K562 (cell line): ENCODE results near the gene C19orf18. TPM values are rescaled to one million over a fixed set of nuclear protein-coding genes. Genes with fewer than 3 reads are reported as not detected.
"Not testable (repeated sequence)": the region's sequence is repeated elsewhere in the genome, so short reads cannot be mapped to it uniquely, and the experiment has no call there.

Experiments used
- ATAC-seq: fragments of 200-7000 bp; cut with Tn5 transposase; 3 replicates; pipeline ENCODE4 v1.9.1; 2020; ENCODE audit warnings: moderate library complexity
- BruUV-seq: library from RNA; stranded (reverse); fragments of 400-500 nt; replicated peaks from 2 replicates; lab custom pipeline; 2021; lab: Mats Ljungman, UMichigan
- CTCF ChIA-PET: fragments of 300-600 bp; formaldehyde crosslinking; extraction: SDS; loops from one replicate; lab custom pipeline; 2021; ENCODE audit warnings: low intra/inter-chr PET ratio; lab: Yijun Ruan, JAX
- POLR2A ChIA-PET: fragments of 300-600, 350-650 bp; sonication (Branson Sonifier 250); formaldehyde crosslinking; extraction: SDS; loops from one replicate; lab custom pipeline; 2021; ENCODE audit warnings: antibody characterized with exemption, inconsistent platforms; lab: Yijun Ruan, JAX
- DNase-seq, 4 experiments: peaks; one replicate each; pipeline versions ENCODE4 v3.0.0 to v3.0.0-alpha.2; 2011 to 2018; ENCODE audit warnings: low spot score in 3 of 4, mixed read lengths in 3 of 4; ENCODE audit errors: extremely low read depth in 1 of 4
- FAIRE-seq: peaks from 2 replicates; lab custom pipeline; 2011; peaks lifted over from hg19 to GRCh38; lab: Jason Lieb, UNC
- H2AFZ ChIP-seq: 2 replicates; pipeline ENCODE4 v1.6.0; 2011; ENCODE audit warnings: low read depth, low read length, control low read depth, inconsistent platforms
- H3K27ac ChIP-seq: fragments of 200-600 bp; 3 replicates; pipeline ENCODE4 v1.8.0; 2011; ENCODE audit warnings: low read depth, mild to moderate bottlenecking, control low read depth, inconsistent platforms, low read length, moderate library complexity, mixed read lengths; ENCODE audit errors: extremely low read depth
- H3K27me3 ChIP-seq, 2 experiments: fragments of 300-600 bp in 1 of 2; 2 replicates in 1 of 2; 3 replicates in 1 of 2; pipeline versions ENCODE4 v1.6.0 to v1.8.0; 2011; ENCODE audit warnings: inconsistent platforms in 2 of 2, low read length in 2 of 2, mild to moderate bottlenecking in 1 of 2, mixed read lengths in 1 of 2, moderate library complexity in 1 of 2; ENCODE audit not compliant: control insufficient read depth in 2 of 2, insufficient read depth in 2 of 2
- H3K36me3 ChIP-seq: fragments of 300-600 bp; 3 replicates; pipeline ENCODE4 v1.8.0; 2011; ENCODE audit warnings: mild to moderate bottlenecking, low read length, inconsistent platforms; ENCODE audit not compliant: control insufficient read depth, insufficient read depth
- H3K4me1 ChIP-seq, 2 experiments: fragments of 200-600 bp in 1 of 2; replicated peaks in 1 of 2; 2 replicates in 1 of 2; 3 replicates in 1 of 2; pipeline versions ENCODE4 v1.5.1 to v1.8.0; 2011; ENCODE audit warnings: inconsistent platforms in 2 of 2, low read length in 2 of 2, mild to moderate bottlenecking in 1 of 2, mixed read lengths in 1 of 2, moderate library complexity in 1 of 2; ENCODE audit not compliant: control insufficient read depth in 2 of 2, insufficient read depth in 2 of 2
- H3K4me2 ChIP-seq: 2 replicates; pipeline ENCODE4 v1.6.1; 2011; ENCODE audit warnings: low read length, control low read depth, inconsistent platforms, mixed read lengths; ENCODE audit not compliant: insufficient read depth
- H3K4me3 ChIP-seq: fragments of 200-600 bp; sonication (generic), shearing (Covaris generic); 2 replicates; pipeline ENCODE4 v1.5.1; 2016; ENCODE audit warnings: control low read depth, inconsistent platforms
- H3K79me2 ChIP-seq: fragments of 200-600 bp; 3 replicates; pipeline ENCODE4 v1.8.0; 2011; ENCODE audit warnings: low read length, inconsistent platforms; ENCODE audit not compliant: control insufficient read depth, insufficient read depth
- H3K9ac ChIP-seq, 2 experiments: 2 replicates each; pipeline versions ENCODE4 v1.6.0 to v1.6.1; 2011; ENCODE audit warnings: low read depth in 2 of 2, low read length in 2 of 2, control low read depth in 1 of 2, inconsistent platforms in 1 of 2, mild to moderate bottlenecking in 1 of 2, mixed read lengths in 1 of 2; ENCODE audit not compliant: insufficient read depth in 1 of 2
- H3K9me1 ChIP-seq: one replicate; pipeline ENCODE4 v1.6.0; 2011; ENCODE audit warnings: inconsistent platforms, mild to moderate bottlenecking, low read length, moderate library complexity; ENCODE audit not compliant: control insufficient read depth, insufficient read depth
- H3K9me3 ChIP-seq: replicated peaks from 2 replicates; pipeline ENCODE4 v1.5.1; 2011; ENCODE audit warnings: low read depth, low read length, inconsistent platforms; ENCODE audit not compliant: control insufficient read depth, insufficient read depth
- H4K20me1 ChIP-seq: replicated peaks from 2 replicates; pipeline ENCODE4 v1.6.1; 2011; ENCODE audit warnings: low read length, inconsistent platforms, mixed read lengths; ENCODE audit not compliant: control insufficient read depth, insufficient read depth
- E2F4 ChIP-seq: sonication (generic); formaldehyde crosslinking; IDR thresholded peaks from 2 replicates; pipeline ENCODE4 v1.8.0; 2022; ENCODE audit warnings: mild to moderate bottlenecking, low read depth, missing genetic modification reagents
- EGR1 ChIP-seq: fragments of 450-650 bp; conservative IDR thresholded peaks from 2 replicates; pipeline ENCODE4 v1.6.1; 2017; ENCODE audit warnings: mild to moderate bottlenecking
- FOXJ2 ChIP-seq: fragments of 200-800 bp; sonication (Bioruptor generic); IDR thresholded peaks from 2 replicates; pipeline ENCODE4 v1.6.1; 2016; ENCODE audit warnings: missing genetic modification characterization, missing compliant biosample characterization
- KDM1A ChIP-seq, 2 experiments: fragments of 450-650 bp; IDR thresholded peaks; 2 replicates each; pipeline ENCODE4 v1.6.1; 2016; ENCODE audit warnings: mild to moderate bottlenecking in 2 of 2
- MGA ChIP-seq: fragments of 450-650 bp; IDR thresholded peaks from 2 replicates; pipeline ENCODE4 v1.6.1; 2016; ENCODE audit warnings: mild to moderate bottlenecking, moderate library complexity
- POLR2G ChIP-seq: fragments of 200-400 bp; formaldehyde crosslinking; IDR thresholded peaks from 2 replicates; pipeline ENCODE4 v1.6.1; 2017; ENCODE audit warnings: low read depth, mild to moderate bottlenecking, antibody characterized with exemption, low read length, moderate library complexity
- RBFOX2 ChIP-seq: fragments of 200-400 bp; formaldehyde crosslinking; IDR thresholded peaks from 2 replicates; pipeline ENCODE4 v1.6.1; 2017; ENCODE audit warnings: low read depth, mild to moderate bottlenecking, low read length, moderate library complexity
- TBL1XR1 ChIP-seq, 2 experiments: IDR thresholded peaks; 2 replicates each; pipeline ENCODE4 v1.6.1; 2012; ENCODE audit warnings: improper control_type of control experiment in 2 of 2, low read length in 2 of 2, mild to moderate bottlenecking in 1 of 2
- WGBS: fragments of 100-300 bp; shearing (Covaris generic); methylation state at CpG from one replicate; pipeline ENCODE4 v1.1.6; 2016; ENCODE audit warnings: low coverage, mixed read lengths; ENCODE audit not compliant: insufficient coverage; ENCODE audit errors: missing lambda C conversion rate; 5-methylcytosine and 5-hydroxymethylcytosine counted together
- in situ Hi-C: fragments of 300-500 bp; cut with MboI; formaldehyde crosslinking; loops from 4 replicates; pipeline ENCODE4 v1.15.0; 2018; ENCODE audit warnings: inconsistent platforms, mixed read lengths
- intact Hi-C: fragments of 100-400 bp; cut with micrococcal nuclease; formaldehyde crosslinking; loops from 2 replicates; pipeline ENCODE4 v1.14.2; 2022
- polyA plus RNA-seq, 8 experiments: library from polyadenylated mRNA; depleted of rRNA in 4 of 8; stranded (reverse) in 5 of 8; unstranded in 3 of 8; fragments of >200 nt; fragmentation: Nextera tagmentation in 2 of 8; fragmentation: Illumina TruSeq in 1 of 8; extraction: Ambion mirVana in 2 of 8; extraction: Trizol in 1 of 8; gene quantifications; 2 replicates each; pipeline versions ENCODE4 v1.2.1 to v1.2.3, GENCODE V29; 2011 to 2014; ENCODE audit warnings: inconsistent platforms in 1 of 8, missing spikeins in 1 of 8
- total RNA-seq, 7 experiments: library from RNA; depleted of rRNA in 6 of 7; stranded (reverse); fragments of >200 nt in 6 of 7; fragmentation: Illumina TruSeq in 2 of 7; extraction: Trizol in 2 of 7; gene quantifications; 2 replicates each; pipeline versions ENCODE4 v1.2.1 to v1.2.3, GENCODE V29; 2011 to 2021; ENCODE audit warnings: low replicate concordance in 1 of 7

The C19orf18 gene
- total and polyA plus RNA-seq, 9 of the 15 experiments (the other 6 are each of a cell fraction or from before 2014, with no cell fraction given): not detected

GRCh38 chr19:57916168-57916995, 58.0 kb downstream of the C19orf18 start, which contains the start of gene ZNF417:
Gene ZNF417 (minus strand): TSS chr19:57916592. CDS start chr19:57916411, 181 bp downstream.
- Histone ChIP-seq H3K79me2 (peaks cover 11% of the 10 kb centered on the region; the same call in 2 of the 3 replicates), H2AFZ (peak within 1 kb of the TSS; percentile 73), H3K4me2 (peak within 1 kb of the TSS; percentile 74), H3K4me3 (peak within 1 kb of the TSS; percentile 67), H3K27ac (peak within 1 kb of the TSS; percentile 64; the same call in 2 of the 3 replicates), H3K9ac (peak within 1 kb of the TSS; percentile 75 to 90)
- BruUV-seq: TSS peak; percentile 72
- CTCF ChIA-PET, H3K9me1 ChIP-seq, in situ Hi-C loops, H3K36me3 ChIP-seq, H3K27me3 ChIP-seq, H3K4me1 ChIP-seq, H4K20me1 ChIP-seq, intact Hi-C loops, H3K9me3 ChIP-seq: not testable (repeated sequence)
- FAIRE-seq (peak; percentile 100), DNase-seq (peak; percentile 90 to 93 (median 92)), ATAC-seq (peak; percentile 100)
- WGBS: 3% methylated on average over 41 of the region's 51 CpGs
- POLR2A ChIA-PET: interaction anchor here (0.6 to 1.9 kb wide), 4 partner anchors 9 to 267 kb away, joined by 3 to 6 read pairs (median 4); partner anchors contain the start of gene ZNF418
- TF ChIP-seq POLR2G (peak; percentile 79), KDM1A (IDR thresholded peaks at IDR 0.05) (peak; percentile 84 to 85; a peak in 3 of 4 replicates), FOXJ2 (tag) (0 out of 2 replicates have a peak, but pooled peaks have one; percentile 33), MGA (peak; percentile 92), E2F4 (CRISPR knock-in tag) (0 out of 2 replicates have a peak, but pooled peaks have one; percentile 36), EGR1 (peak; percentile 91), TBL1XR1 (IDR thresholded peaks at IDR 0.05; ENCODE audit: low read length in 2 of 2) (peak in 1 of 2 experiments; percentile 17; a peak in 2 of 4 replicates), RBFOX2 (peak; percentile 83)
